ENCODE data around the gene ATP6V1G2. TPM values are rescaled to one million over a fixed set of nuclear protein-coding genes. Genes with fewer than 3 reads are reported as not detected.
A peak's percentile ranks its signal among the peaks of the same experiment; 100 is the strongest.
"Not testable (repeated sequence)": the region's sequence is repeated elsewhere in the genome, so short reads cannot be mapped to it uniquely, and the experiment has no call there.

ATP6V1G2 gene
- total RNA-seq: 2.3 TPM
- long read RNA-seq, partial matches to known transcripts: 0 of 1 reads
- long read RNA-seq, other reads (novel, unspliced or antisense): 0 of 1 reads

- DNase-seq (peak; percentile 93), ATAC-seq (ENCODE audit: poor library complexity) (peak; percentile 84)
- intact Hi-C loops (cut with DNase I): loop anchor here (2.0 to 5.0 kb wide), 3 partner anchors 36 to 71 kb away; partner anchors contain the start of genes AIF1 and LTB
These were observed at the start of gene ATP6V1G2 for GRCh38 chr6:31546339-31546957. Gene ATP6V1G2 (minus strand): TSS chr6:31546608. CDS start chr6:31546559, 49 bp downstream.

DNA sequence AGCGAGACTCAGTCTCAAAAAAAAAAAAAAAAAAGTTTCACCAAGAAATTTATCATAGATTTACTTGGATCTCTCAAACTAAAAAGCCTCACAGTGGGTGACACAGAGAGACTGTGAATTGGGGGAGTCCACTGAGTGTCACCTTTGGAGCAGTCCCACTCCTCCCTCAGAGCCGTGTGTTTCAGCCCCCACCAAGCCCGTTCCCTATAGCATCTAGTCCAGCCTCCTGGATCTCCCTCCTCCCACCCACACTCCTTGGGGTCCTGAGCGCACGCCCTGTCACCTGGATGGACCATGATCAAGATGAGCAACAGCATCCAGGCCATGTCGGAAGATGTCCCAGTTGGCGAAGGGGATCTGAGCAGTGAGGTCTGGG is 46.0 kb upstream of the ATP6V1G2 start:
- DNase-seq (no peak), ATAC-seq (ENCODE audit: poor library complexity) (no peak)
- intact Hi-C loops (cut with DNase I): no loop called here

- DNase-seq; intact Hi-C loops (cut with DNase I); ATAC-seq (ENCODE audit: poor library complexity): not testable (repeated sequence)
These were observed 44.3 kb upstream of the ATP6V1G2 start for GRCh38 chr6:31590691-31591090.

DNA sequence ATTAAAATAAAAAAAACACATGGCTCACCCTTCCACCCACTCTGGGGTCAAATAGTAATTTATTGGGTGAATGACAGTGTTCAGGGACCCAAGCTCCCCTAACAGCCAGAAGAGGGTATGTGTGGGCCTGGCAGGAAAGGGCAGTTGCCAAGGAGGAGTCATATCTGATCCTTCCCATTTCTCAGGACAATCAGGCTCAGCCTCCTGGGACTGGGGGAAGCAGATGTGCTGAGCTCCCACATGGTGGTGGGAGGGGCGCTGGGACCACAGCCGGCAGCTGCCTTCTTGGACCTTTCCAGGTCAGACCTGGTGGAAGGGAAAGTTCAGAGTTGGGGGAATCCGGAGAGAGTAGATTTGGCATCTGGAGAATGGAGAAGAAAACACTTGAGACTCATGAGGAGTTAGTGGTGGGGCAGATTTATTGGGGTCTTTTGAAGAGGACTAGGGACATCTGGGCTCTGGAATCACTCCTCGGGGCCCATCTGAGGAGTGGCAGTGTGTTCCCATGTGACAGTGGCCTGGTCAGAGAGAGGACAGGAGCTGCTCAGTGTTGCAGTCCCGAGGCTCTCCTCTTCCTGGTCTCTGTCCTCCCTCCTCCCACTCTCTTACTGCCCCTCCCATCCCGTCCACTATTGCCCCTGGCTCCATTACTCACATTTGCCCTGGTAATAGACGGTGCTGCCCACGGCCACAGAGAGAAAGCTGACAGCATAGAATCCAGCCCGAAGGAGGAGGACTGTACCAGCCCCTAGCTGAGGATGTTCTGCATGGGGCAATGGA is 42.7 kb upstream of the ATP6V1G2 start:
- intact Hi-C loops (cut with DNase I): no loop called here
- no peak for ATAC-seq (ENCODE audit: poor library complexity)

DNA sequence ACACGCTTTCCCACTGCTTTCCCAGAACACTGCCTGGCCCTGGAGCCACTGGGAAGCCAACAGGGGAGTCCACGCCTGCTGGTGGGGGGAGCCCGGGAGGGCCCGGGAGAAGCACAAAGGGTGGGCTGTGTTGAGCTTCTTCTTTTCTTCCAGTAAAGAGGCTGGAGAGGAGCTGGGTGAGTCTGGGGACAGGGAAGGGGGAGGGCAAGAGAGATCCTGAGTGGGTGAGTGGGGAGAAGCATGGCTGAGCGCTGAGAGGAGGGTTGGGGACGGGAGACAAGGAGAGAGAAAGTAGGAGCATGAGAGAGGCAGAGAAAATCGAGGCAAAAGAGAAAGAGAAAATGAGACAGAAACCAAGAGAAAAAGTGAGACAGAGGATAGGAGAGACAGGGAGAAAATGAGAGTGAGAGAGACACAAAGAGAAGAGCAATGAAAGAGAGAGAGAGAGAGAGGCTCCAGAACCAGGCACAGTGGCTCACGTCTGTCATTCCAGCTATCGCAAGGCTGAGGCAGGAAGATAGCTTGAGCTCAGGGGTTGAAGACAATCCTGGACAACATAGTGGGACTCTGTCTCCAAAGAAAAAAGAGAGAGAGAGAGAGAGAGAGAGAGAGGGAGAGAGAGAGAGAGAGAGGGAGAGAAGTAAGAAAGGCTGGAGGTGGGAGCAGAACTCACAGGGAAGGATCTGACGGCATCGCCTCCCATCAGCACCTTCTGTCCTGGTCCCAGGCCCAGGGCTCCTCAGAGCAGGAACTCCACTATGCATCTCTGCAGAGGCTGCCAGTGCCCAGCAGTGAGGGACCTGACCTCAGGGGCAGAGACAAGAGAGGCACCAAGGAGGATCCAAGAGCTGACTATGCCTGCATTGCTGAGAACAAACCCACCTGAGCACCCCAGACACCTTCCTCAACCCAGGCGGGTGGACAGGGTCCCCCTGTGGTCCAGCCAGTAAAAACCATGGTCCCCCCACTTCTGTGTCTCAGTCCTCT is 41.7 kb upstream of the ATP6V1G2 start:
- no peak for ATAC-seq (ENCODE audit: poor library complexity)
- intact Hi-C loops (cut with DNase I): no loop called here
- no peak for DNase-seq

More for the DNA sequence above, 42.7 kb upstream of the ATP6V1G2 start:
- no peak for DNase-seq

GRCh38 chr6:31586599-31587281 is 40.3 kb upstream of the ATP6V1G2 start:
- ATAC-seq (ENCODE audit: poor library complexity) (peak; percentile 57), DNase-seq (peak; percentile 41)
- intact Hi-C loops (cut with DNase I): no loop called here

GRCh38 chr6:31586008-31586407 is 39.6 kb upstream of the ATP6V1G2 start, which contains the start of gene LST1:
Gene LST1 (plus strand): TSS chr6:31586277. CDS start chr6:31587300, 1,023 bp downstream.
- peak; percentile 47 for DNase-seq
- ATAC-seq (ENCODE audit: poor library complexity): peak; percentile 51
- intact Hi-C loops (cut with DNase I): no loop called here

DNA sequence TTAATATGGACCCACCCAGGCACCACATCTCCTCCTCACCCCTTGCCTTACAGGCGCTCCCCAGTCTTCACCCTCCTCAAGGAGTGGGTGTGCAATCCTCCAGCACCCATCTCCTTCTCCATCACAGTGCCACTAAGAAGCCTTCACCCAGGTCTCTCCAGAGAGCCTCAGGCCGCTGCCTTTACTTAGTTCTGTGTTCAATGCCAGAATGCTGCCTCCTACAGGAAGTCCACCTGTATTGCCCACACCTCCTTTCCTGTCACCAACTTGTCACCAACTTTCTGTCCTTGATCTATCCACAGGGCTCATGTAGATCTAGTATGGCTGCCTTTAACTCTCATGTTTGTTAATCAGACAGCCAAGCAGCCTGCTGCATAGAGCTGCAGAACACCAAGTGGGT is 39.1 kb upstream of the ATP6V1G2 start:
- DNase-seq (no peak), ATAC-seq (ENCODE audit: poor library complexity) (no peak)
- intact Hi-C loops (cut with DNase I): no loop called here

DNA sequence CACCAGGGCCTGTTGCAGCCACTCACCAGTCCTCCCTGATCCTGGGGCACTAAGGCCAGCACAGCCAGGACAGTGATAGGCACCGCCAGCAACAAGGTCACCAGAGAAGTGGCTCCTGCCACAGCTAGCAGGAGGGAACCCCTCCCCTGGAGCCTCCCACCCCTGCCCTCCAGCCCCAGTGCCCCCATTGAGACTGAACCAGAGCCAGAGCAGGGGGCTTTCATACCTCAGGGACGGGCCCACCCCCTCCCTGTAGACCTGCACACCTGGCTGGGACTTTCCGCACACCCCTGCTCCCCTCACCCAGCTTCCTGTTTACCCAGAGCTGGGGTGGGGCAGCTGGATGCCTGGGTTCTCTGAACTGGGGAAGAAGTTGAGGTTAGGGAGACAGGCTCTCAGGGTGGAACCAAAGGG is 35.8 kb upstream of the ATP6V1G2 start, which contains the start of gene LTB:
LTB (minus strand) TSS at position 195 of the 414 bp plus-strand sequence; CDS start at position 188, 7 bp downstream.
- DNase-seq: no peak
- no peak for ATAC-seq (ENCODE audit: poor library complexity)
- intact Hi-C loops (cut with DNase I): loop anchor here (5.0 kb wide), 1 partner anchor 35 kb away; the partner anchor contains the start of genes ATP6V1G2 and NFKBIL1

- ATAC-seq (ENCODE audit: poor library complexity): peak; percentile 34
- intact Hi-C loops (cut with DNase I): loop anchor here (5.0 kb wide), 1 partner anchor 34 kb away; the partner anchor contains the start of genes ATP6V1G2 and NFKBIL1
- DNase-seq: no peak
These were observed 35.2 kb upstream of the ATP6V1G2 start for GRCh38 chr6:31581434-31582229.

GRCh38 chr6:31580807-31581433 is 34.5 kb upstream of the ATP6V1G2 start:
- DNase-seq (peak; percentile 96), ATAC-seq (ENCODE audit: poor library complexity) (peak; percentile 99)
- intact Hi-C loops (cut with DNase I): loop anchor here (5.0 kb wide), 1 partner anchor 34 kb away; the partner anchor contains the start of genes ATP6V1G2 and NFKBIL1

DNA sequence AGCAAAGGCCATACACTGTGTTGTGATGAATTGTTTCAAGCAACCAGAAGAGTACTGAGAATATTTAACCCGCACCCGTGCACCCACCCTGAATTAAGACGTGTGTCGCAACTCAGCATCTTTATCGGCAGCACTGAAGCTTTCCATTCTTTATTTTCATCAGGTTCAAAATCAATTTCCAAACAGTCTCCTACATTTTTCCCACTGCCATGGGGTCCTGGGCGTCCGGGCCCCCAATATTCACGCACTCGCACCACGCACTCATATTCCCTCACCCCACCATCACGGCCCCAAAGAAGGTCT is 34.0 kb upstream of the ATP6V1G2 start:
- intact Hi-C loops (cut with DNase I): loop anchor here (5.0 kb wide), 1 partner anchor 33 kb away; the partner anchor contains the start of genes ATP6V1G2 and NFKBIL1

DNA sequence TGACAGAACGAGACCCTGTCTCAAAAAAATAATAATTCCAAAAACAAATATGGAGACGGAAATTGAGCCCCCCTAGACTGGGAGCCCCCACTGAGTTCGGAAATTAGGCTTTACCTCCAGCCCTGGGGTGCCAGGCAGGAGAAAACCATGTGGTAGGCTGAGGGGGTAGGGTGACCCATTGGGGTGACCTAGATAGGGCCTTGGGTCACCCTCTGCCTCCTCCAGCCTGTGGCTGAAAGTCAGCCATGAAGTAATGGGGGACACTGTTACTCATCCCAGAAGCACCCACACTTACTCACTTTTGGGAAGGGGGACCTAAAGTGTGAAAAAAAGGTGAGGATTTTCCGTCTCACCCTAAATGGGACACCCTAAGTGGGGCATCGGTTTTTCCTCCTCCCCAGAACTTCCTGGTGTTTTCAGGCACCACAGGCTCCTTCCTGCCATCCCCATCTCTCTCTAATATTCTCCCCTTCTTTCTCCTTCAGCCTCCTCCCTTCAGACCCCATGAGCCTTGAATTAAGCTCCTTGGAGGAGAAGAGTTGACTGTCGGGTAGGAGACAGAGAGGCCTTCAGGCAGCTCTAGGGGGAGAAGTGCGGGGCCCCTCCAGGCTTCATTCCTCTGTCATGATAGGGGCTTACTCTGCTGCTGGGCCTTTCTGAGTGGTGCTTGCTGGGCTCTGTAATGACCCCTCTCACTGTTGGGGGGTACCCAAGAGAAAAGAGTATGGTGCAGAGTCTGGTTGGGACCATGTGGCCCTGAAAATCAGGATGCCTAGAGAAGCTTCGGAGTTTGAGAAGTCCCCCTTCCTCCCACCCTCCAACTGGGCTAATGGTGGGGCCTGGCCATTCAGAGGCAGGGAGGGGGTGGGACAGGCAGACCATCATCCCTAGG is 33.4 kb upstream of the ATP6V1G2 start:
- ATAC-seq (ENCODE audit: poor library complexity) (no peak), DNase-seq (no peak)
- intact Hi-C loops (cut with DNase I): loop anchor here (5.0 kb wide), 1 partner anchor 32 kb away; the partner anchor contains the start of genes ATP6V1G2 and NFKBIL1

More for the DNA sequence above, 34.0 kb upstream of the ATP6V1G2 start:
- no peak for ATAC-seq (ENCODE audit: poor library complexity)
- DNase-seq: no peak

- intact Hi-C loops (cut with DNase I): no loop called here
- DNase-seq: no peak
- ATAC-seq (ENCODE audit: poor library complexity): no peak
These were observed 32.7 kb upstream of the ATP6V1G2 start for GRCh38 chr6:31579119-31579505.
